Measurements from ENCODE around the gene LRRFIP2. TPM values are rescaled to one million over a fixed set of nuclear protein-coding genes. Genes with fewer than 3 reads are reported as not detected.

LRRFIP2 gene
- total and polyA plus RNA-seq, 2 of the 4 experiments (the other 2 are of a cell fraction): 20.6 to 31.0 TPM

DNA sequence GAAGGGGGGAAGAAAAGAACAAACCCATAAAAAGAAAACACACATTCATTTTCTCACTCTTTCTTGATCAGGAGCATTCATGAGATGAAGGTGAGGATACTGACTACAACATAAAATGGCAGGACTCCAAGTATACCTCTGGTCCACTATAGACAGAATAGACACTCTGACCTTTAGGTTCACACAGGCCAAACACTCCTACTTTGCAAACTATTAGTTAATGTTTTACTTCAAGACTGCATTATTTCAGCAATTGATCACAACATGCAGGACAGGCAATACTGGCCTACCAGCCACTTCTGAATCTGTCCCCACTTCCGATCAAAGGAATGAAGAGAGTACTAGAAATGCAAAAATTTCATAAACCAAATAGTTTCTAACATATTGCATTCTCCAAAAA lies 47.0 kb downstream of the LRRFIP2 start:
- intact Hi-C loops (cut with micrococcal nuclease): no loop called here
- POLR2A ChIA-PET (ENCODE audit: unreplicated experiment): no interaction called here

More for the DNA sequence above, 47.0 kb downstream of the LRRFIP2 start:
- Histone ChIP-seq H3K27me3 (ENCODE audit: control insufficient read depth, insufficient read depth, low read length) (no peaks in the 10 kb centered on the region), H4K20me1 (ENCODE audit: insufficient read depth, low read length) (peaks cover 5% of the 10 kb centered on the region; the same call in 1 of the 2 replicates), H3K27ac (ENCODE audit: insufficient read depth, low read length) (no peak overlapping the region), H3K9ac (ENCODE audit: low read depth, low read length) (no peak overlapping the region), H2BK20ac (ENCODE audit: low read depth, low read length) (no peak overlapping the region), H2AFZ (replicated peaks; ENCODE audit: low read length, poor library complexity) (no peak overlapping the region), H4K5ac (ENCODE audit: low read depth, low read length) (no peak overlapping the region), H2AK5ac (ENCODE audit: low read depth, low read length) (no peak overlapping the region), H2BK5ac (ENCODE audit: low read depth, low read length, poor library complexity, severe bottlenecking) (no peak overlapping the region), H3K9me3 (ENCODE audit: control insufficient read depth, insufficient read depth, low read length) (no peaks in the 10 kb centered on the region), H2BK120ac (ENCODE audit: low read depth, low read length) (no peak overlapping the region), H3K18ac (ENCODE audit: low read depth, low read length) (no peak overlapping the region), H3K4ac (ENCODE audit: low read depth, low read length) (no peak overlapping the region), H3K4me2 (ENCODE audit: low read depth, low read length) (no peak overlapping the region), H3K79me1 (ENCODE audit: low read depth in 1 of 2, low read length in 2 of 2) (peaks cover 41 to 59% of the 10 kb centered on the region in 2 experiments), H4K91ac (ENCODE audit: insufficient read depth, low read depth, low read length) (no peak overlapping the region), H4K8ac (ENCODE audit: low read depth in 2 of 2, low read length in 2 of 2) (no peak overlapping the region), H3K23ac (ENCODE audit: low read depth, low read length) (no peak overlapping the region), H3K36me3 (ENCODE audit: control insufficient read depth, insufficient read depth, low read length) (no peaks in the 10 kb centered on the region), H3K56ac (ENCODE audit: extremely low read depth, insufficient read depth, low read length) (no peak overlapping the region), H3K14ac (replicated peaks; ENCODE audit: low read depth, low read length) (0 out of 2 replicates have a peak overlapping the region, but pooled peaks have one; percentile 25), H3K9me1 (ENCODE audit: insufficient read depth, low read length) (no peaks in the 10 kb centered on the region; the same call in 1 of the 2 replicates), H3K4me3 (ENCODE audit: insufficient read depth, low read depth, low read length) (no peak overlapping the region), H2BK15ac (ENCODE audit: low read depth, low read length) (no peak overlapping the region), H2AK9ac (replicated peaks; ENCODE audit: low read depth, low read length, poor library complexity) (no peak overlapping the region), H3K4me1 (ENCODE audit: control insufficient read depth, insufficient read depth, low read length) (peaks cover 6% of the 10 kb centered on the region)
- DNase-seq: no peak
- TF ChIP-seq, protein P1, sequence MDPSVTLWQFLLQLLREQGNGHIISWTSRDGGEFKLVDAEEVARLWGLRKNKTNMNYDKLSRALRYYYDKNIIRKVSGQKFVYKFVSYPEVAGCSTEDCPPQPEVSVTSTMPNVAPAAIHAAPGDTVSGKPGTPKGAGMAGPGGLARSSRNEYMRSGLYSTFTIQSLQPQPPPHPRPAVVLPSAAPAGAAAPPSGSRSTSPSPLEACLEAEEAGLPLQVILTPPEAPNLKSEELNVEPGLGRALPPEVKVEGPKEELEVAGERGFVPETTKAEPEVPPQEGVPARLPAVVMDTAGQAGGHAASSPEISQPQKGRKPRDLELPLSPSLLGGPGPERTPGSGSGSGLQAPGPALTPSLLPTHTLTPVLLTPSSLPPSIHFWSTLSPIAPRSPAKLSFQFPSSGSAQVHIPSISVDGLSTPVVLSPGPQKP (IDR thresholded peaks at IDR 0.05; ENCODE audit: borderline replicate concordance, low read depth, low read length): no peak
- TF ChIP-seq MAZ (IDR thresholded peaks at IDR 0.05; ENCODE audit: borderline replicate concordance, low read depth, low read length): no peak
- no peak for TF ChIP-seq SMC3 (IDR thresholded peaks at IDR 0.05; ENCODE audit: low read depth, low read length)
- TF ChIP-seq, protein P2, sequence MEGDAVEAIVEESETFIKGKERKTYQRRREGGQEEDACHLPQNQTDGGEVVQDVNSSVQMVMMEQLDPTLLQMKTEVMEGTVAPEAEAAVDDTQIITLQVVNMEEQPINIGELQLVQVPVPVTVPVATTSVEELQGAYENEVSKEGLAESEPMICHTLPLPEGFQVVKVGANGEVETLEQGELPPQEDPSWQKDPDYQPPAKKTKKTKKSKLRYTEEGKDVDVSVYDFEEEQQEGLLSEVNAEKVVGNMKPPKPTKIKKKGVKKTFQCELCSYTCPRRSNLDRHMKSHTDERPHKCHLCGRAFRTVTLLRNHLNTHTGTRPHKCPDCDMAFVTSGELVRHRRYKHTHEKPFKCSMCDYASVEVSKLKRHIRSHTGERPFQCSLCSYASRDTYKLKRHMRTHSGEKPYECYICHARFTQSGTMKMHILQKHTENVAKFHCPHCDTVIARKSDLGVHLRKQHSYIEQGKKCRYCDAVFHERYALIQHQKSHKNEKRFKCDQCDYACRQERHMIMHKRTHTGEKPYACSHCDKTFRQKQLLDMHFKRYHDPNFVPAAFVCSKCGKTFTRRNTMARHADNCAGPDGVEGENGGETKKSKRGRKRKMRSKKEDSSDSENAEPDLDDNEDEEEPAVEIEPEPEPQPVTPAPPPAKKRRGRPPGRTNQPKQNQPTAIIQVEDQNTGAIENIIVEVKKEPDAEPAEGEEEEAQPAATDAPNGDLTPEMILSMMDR (conservative IDR thresholded peaks at IDR 0.05; ENCODE audit: low read depth, low read length): no peak
- no peak for TF ChIP-seq NFE2L2 (IDR thresholded peaks at IDR 0.05; ENCODE audit: low read depth, low read length)
- no peak for TF ChIP-seq MXI1 (IDR thresholded peaks at IDR 0.05; ENCODE audit: borderline replicate concordance, low read depth, low read length)
- TF ChIP-seq RFX5 (IDR thresholded peaks at IDR 0.05; ENCODE audit: low read depth, low read length): no peak
- no peak for TF ChIP-seq USF2 (IDR thresholded peaks at IDR 0.05; ENCODE audit: low read depth, low read length)
- no peak for ATAC-seq (ENCODE audit: low read depth)
- no TSS peak for BruUV-seq (replicated peaks)
- dilution Hi-C loops (cut with HindIII; ENCODE audit: low sequenced_read_pairs, unreplicated experiment): no loop called here
- no CpG with 5 or more reads among the region's 1 CpG for WGBS, 2 experiments (ENCODE audit: extremely low coverage in 2 of 2, insufficient read length in 1 of 2)
- in situ Hi-C loops (cut with MboI; ENCODE audit: low sequenced_read_pairs): no loop called here
- CTCF ChIA-PET: no interaction called here

Measured in IMR-90 (cell line).